CD4-positive, alpha-beta T cell treated with Interleukin-6 at 100 ng/mL for 8 hours (primary cell): ENCODE measurements around the gene NINL.
A peak's percentile ranks its signal among the peaks of the same experiment; 100 is the strongest.
"Not testable (repeated sequence)": the region's sequence is repeated elsewhere in the genome, so short reads cannot be mapped to it uniquely, and the experiment has no call there.

Source experiments
- DNase-seq: peaks from one replicate; pipeline ENCODE4 v3.0.0-alpha.2; 2020; ENCODE audit warnings: mixed read lengths, low spot score

The NINL gene

DNA sequence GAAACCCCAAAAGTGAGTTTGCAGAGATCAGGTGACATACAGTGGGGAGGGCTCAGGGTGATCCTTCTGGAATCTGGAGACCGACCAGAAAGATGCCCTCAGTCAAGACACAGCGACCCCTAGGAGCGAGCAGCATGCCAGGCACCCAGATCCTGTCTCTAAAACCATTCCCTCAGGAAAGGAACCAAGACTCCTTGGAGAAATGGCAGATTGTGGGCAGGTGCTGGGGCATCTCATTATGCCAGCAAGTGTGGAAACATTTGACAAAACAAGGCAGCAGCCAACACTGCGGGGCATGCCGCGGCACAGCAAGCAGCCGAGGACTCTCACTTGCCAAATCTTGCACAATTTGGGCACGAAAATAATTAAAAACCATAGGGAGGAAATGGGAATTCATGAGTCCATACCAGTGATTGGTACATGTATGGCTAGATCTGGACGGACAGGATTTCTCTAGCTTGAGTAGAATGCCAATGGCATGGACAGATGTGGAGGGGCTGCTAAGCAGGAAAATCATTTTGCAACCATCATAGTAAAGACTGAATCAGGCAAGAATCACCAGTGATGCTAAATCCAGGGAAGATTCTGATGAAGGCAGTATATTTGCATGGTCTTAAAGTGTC is 101.0 kb downstream of the NINL start:
- no peak for DNase-seq

DNA sequence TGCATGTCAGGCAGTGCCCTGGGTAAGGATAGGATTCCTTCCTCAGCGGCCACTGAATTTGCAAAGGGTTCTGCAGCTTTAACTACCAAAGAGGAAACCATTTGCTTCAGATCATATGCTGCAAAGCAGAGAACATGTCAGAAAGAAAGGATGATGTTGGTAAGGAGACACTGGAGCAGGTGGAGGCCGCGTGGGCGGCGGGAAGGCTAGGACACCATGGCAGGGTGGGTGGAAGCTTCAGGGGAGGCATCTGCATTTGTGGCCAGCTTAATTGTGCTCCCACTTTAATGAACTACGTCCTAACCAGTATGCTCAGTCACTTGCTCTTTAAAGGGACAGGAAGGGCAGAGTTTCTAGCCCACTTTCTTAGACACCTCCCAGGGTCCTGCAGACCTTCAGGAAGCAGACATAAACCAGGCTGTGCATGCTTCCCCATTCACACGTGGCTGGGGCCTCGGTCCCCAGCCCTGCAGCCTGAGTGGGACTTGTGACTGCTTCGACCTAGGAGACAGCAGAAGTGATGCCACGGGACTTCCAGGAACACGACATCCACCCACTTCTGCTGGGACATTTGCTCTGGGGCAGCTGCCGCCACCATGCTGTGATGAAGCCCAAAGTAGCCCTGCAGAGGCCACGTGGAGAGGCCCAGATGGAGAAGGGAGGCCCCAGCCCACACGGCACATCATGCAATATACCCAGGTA is 101.7 kb downstream of the NINL start:
- DNase-seq, result no peak

GRCh38 chr20:25481918-25482253 is 103.4 kb downstream of the NINL start:
- no peak for DNase-seq

GRCh38 chr20:25481235-25481917 is 104.0 kb downstream of the NINL start:
- no peak for DNase-seq

- no peak for DNase-seq
Observed at GRCh38 chr20:25480797-25481196, 104.5 kb downstream of the NINL start.

GRCh38 chr20:25480156-25480555 is 105.2 kb downstream of the NINL start:
- no peak for DNase-seq

GRCh38 chr20:25479638-25480037 is 105.7 kb downstream of the NINL start:
- DNase-seq, result no peak

- DNase-seq, result no peak
Observed at GRCh38 chr20:25478889-25479568, 106.3 kb downstream of the NINL start.

- no peak for DNase-seq
Observed at GRCh38 chr20:25477014-25477882, 108.1 kb downstream of the NINL start.

DNA sequence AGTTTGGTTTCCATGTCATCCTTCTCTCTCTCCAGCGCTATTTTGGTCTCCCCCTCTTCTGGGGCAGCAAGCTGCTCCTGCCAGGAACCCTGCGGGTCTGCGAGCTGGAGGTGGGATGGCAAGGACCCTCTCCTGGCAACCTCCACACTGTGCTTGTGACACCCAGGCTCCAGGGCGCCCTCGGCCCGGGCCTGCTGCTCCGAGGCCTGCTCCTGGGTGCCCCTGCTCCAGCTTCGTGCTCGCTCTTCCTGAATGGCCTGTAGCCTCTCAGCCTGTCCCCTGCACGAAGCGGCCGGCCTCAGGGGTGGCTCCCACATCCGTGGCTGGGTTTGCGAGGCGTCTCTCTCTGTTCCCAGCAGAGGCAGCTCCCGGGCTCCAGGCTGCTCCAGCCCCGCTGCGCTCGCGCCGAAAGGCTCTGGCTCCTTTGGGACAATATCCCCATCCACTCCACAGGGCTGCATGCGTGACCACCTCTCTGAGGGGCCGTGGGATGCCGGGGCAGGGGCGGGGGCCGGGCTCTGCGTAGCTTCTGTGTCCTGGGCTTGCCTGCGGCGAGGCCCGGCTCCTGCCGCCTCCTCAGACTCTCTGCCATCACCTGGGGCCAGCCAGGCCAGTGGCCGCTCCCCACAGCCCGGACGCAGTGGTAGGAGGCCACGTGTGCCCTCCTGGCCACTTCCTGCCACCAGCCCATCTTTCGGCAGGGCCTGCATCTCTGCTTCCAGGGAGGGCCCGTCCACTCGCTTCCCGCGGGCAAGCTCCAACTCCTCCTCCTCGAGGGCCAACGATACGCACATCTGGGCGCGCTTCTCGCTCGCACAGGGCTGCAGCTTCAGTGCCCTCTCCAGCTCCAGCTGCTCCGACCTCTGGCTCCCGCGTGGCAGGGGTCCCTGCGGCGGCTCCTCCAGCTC is 109.0 kb downstream of the NINL start:
- DNase-seq, result no peak

- not testable (repeated sequence) for DNase-seq
Observed at GRCh38 chr20:25473297-25473696, 112.0 kb downstream of the NINL start.

GRCh38 chr20:25471020-25471419 is 114.3 kb downstream of the NINL start:
- DNase-seq, result no peak

- peak; percentile 41 for DNase-seq
Observed at GRCh38 chr20:25470045-25470444, 115.3 kb downstream of the NINL start.

- no peak for DNase-seq
Observed at GRCh38 chr20:25469558-25469957, 115.8 kb downstream of the NINL start.

DNA sequence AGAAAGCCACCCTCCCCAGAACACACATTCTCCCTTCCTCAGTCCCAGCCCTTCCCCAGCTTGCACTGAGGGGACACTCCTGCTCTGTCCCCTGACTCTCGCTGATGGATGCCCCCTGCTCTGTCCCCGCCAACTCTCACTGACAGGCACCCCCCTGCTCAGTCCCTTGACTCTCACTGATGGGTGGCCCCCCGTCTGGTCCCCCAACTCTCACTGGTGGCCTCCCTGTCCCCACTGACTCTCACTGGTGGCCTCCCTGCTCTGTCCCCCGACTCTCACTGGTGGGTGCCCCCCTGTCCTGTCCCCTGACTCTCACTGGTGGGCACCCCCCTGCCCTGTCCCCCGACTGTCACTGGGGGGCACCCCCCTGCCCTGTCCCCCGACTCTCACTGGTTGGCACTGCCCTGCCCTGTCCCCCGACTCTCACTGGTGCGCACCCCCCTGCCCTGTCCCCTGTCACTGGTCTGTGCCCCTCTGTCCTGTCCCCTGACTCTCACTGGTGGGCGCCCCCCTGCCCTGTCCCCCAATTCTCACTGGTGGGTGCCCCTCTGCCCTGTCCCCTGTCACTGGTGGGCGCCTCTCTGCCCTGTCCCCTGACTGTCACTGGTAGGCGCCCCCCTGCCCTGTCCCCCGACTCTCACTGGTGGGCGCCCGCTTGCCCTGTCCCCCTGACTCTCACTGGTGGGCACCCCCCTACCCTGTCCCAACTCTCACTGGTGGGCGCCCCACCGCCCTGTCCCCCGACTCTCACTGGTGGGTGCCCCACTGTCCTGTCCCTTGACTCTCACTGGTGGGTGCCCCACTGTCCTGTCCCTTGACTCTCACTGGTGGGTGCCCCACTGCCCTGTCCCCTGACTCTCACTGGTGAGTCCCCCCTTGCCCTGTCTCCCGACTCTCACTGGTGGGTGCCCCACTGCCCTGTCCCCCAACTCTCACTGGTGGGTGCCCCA is 116.9 kb downstream of the NINL start:
- no peak for DNase-seq

- DNase-seq, result no peak
Observed at GRCh38 chr20:25467441-25467840, 117.9 kb downstream of the NINL start.

GRCh38 chr20:25466846-25467245 is 118.5 kb downstream of the NINL start:
- no peak for DNase-seq

- no peak for DNase-seq
Observed at GRCh38 chr20:25465243-25466135, 119.8 kb downstream of the NINL start.
